SK-N-SH treated with all-trans-retinoic acid at 6 μM for 48 hours (cell line): ENCODE results near the gene LAMA3.

Experiments
- ATAC-seq: fragments of 200-7000 bp; cut with Tn5 transposase; 3 replicates; pipeline ENCODE4 v1.9.1; 2020; ENCODE audit warnings: mild to moderate bottlenecking, moderate library complexity
- BACH2 ChIP-seq: fragments of 250-450 bp; sonication (Bioruptor Pico); IDR thresholded peaks from 2 replicates; pipeline ENCODE4 v1.9.0; 2021; ENCODE audit warnings: mild to moderate bottlenecking, borderline replicate concordance
- CREB5 ChIP-seq: fragments of 250-450 bp; sonication (Bioruptor Pico); IDR thresholded peaks from 2 replicates; pipeline ENCODE4 v1.5.1; 2020; ENCODE audit warnings: low read depth, mild to moderate bottlenecking, moderate library complexity
- CSDC2 ChIP-seq: fragments of 250-450 bp; sonication (Bioruptor Pico); IDR thresholded peaks from 2 replicates; pipeline ENCODE4 v1.5.0; 2020; ENCODE audit warnings: mild to moderate bottlenecking, moderate library complexity
- CSRNP3 ChIP-seq: fragments of 250-450 bp; sonication (Bioruptor Pico); IDR thresholded peaks from 2 replicates; pipeline ENCODE4 v1.5.1; 2021; ENCODE audit warnings: mild to moderate bottlenecking, moderate library complexity
- ESRRG ChIP-seq: fragments of 250-450 bp; sonication (Bioruptor Pico); IDR thresholded peaks from 2 replicates; pipeline ENCODE4 v1.6.1; 2021; ENCODE audit warnings: mild to moderate bottlenecking
- GLIS3 ChIP-seq: fragments of 250-450 bp; sonication (Bioruptor Pico); IDR thresholded peaks from 2 replicates; pipeline ENCODE4 v1.5.0; 2020; ENCODE audit warnings: mild to moderate bottlenecking, moderate library complexity
- OSR1 ChIP-seq: fragments of 250-450 bp; sonication (Bioruptor Pico); IDR thresholded peaks from 2 replicates; pipeline ENCODE4 v1.8.0; 2022; ENCODE audit warnings: moderate library complexity, mild to moderate bottlenecking, inconsistent platforms
- PATZ1 ChIP-seq: fragments of 250-450 bp; sonication (Bioruptor Pico); IDR thresholded peaks from 2 replicates; pipeline ENCODE4 v1.8.0; 2020; ENCODE audit warnings: mild to moderate bottlenecking, moderate library complexity, borderline replicate concordance
- POU6F1 ChIP-seq: fragments of 250-450 bp; sonication (Bioruptor Pico); IDR thresholded peaks from 2 replicates; pipeline ENCODE4 v1.8.0; 2021; ENCODE audit warnings: low read depth, mild to moderate bottlenecking, moderate library complexity, borderline replicate concordance
- PPARA ChIP-seq: fragments of 250-450 bp; sonication (Bioruptor Pico); IDR thresholded peaks from 2 replicates; pipeline ENCODE4 v1.5.0; 2020; ENCODE audit warnings: mild to moderate bottlenecking, borderline replicate concordance
- RARB ChIP-seq: fragments of 250-450 bp; sonication (Bioruptor Pico); IDR thresholded peaks from 2 replicates; pipeline ENCODE4 v1.8.0; 2021; ENCODE audit warnings: mild to moderate bottlenecking, moderate library complexity
- SNAI2 ChIP-seq: fragments of 250-450 bp; sonication (Bioruptor Pico); IDR thresholded peaks from 2 replicates; pipeline ENCODE4 v1.5.0; 2020; ENCODE audit warnings: mild to moderate bottlenecking, moderate library complexity
- TCF4 ChIP-seq: fragments of 250-450 bp; sonication (Bioruptor Pico); IDR thresholded peaks from 2 replicates; pipeline ENCODE4 v1.8.0; 2021; ENCODE audit warnings: mild to moderate bottlenecking, moderate library complexity, borderline replicate concordance
- TOX ChIP-seq: fragments of 250-450 bp; sonication (Bioruptor Pico); IDR thresholded peaks from 2 replicates; pipeline ENCODE4 v1.8.0; 2021; ENCODE audit warnings: mild to moderate bottlenecking, moderate library complexity, borderline replicate concordance
- ZC3H10 ChIP-seq: fragments of 250-450 bp; sonication (Bioruptor Pico); IDR thresholded peaks from 2 replicates; pipeline ENCODE4 v1.5.1; 2021; ENCODE audit warnings: mild to moderate bottlenecking, moderate library complexity
- ZFP3 ChIP-seq: fragments of 250-450 bp; sonication (Bioruptor Pico); IDR thresholded peaks from 2 replicates; pipeline ENCODE4 v1.5.0; 2020; ENCODE audit warnings: mild to moderate bottlenecking, moderate library complexity
- ZFP30 ChIP-seq: fragments of 450-650 bp; formaldehyde crosslinking; IDR thresholded peaks from 2 replicates; pipeline ENCODE4 v1.5.0; 2022; ENCODE audit warnings: mild to moderate bottlenecking, moderate library complexity
- ZNF565 ChIP-seq: fragments of 450-650 bp; formaldehyde crosslinking; conservative IDR thresholded peaks from 2 replicates; pipeline ENCODE4 v1.5.0; 2020; ENCODE audit warnings: low read depth, mild to moderate bottlenecking, moderate library complexity
- ZNF70 ChIP-seq: fragments of 450-650 bp; formaldehyde crosslinking; IDR thresholded peaks from 2 replicates; pipeline ENCODE4 v1.5.0; 2020; ENCODE audit warnings: mild to moderate bottlenecking, moderate library complexity
- ZNF8 ChIP-seq: fragments of 450-650 bp; formaldehyde crosslinking; IDR thresholded peaks from 2 replicates; pipeline ENCODE4 v1.5.0; 2020; ENCODE audit warnings: mild to moderate bottlenecking, moderate library complexity

LAMA3 gene

GRCh38 chr18:23870676-23871380 is 181.6 kb downstream of the LAMA3 start:
- no peak for ATAC-seq
- TF ChIP-seq PATZ1 (no peak), POU6F1 (CRISPR knock-in tag) (no peak), BACH2 (CRISPR knock-in tag) (no peak), SNAI2 (no peak), TOX (CRISPR knock-in tag) (no peak), TCF4 (no peak), ZNF565 (no peak), PPARA (CRISPR knock-in tag) (no peak), ESRRG (CRISPR knock-in tag) (no peak), CSRNP3 (no peak), ZNF70 (no peak), GLIS3 (no peak)
- TF ChIP-seq, all 23 proteins: peak for 0

GRCh38 chr18:23871410-23871809 is 182.2 kb downstream of the LAMA3 start:
- ATAC-seq, result peak; percentile 71
- no peak for TF ChIP-seq PATZ1
- no peak for TF ChIP-seq ZFP30 (CRISPR knock-in tag)

- no peak for TF ChIP-seq ESRRG (CRISPR knock-in tag)
- no peak for TF ChIP-seq ZFP3 (CRISPR knock-in tag)
Measured at GRCh38 chr18:23872701-23873550, 183.7 kb downstream of the LAMA3 start.

GRCh38 chr18:23875966-23876895 is 187.0 kb downstream of the LAMA3 start:
- no peak for TF ChIP-seq ZNF565
- no peak for TF ChIP-seq CREB5 (CRISPR knock-in tag)
- TF ChIP-seq POU6F1 (CRISPR knock-in tag), result no peak
- TF ChIP-seq PATZ1, result no peak
- TF ChIP-seq BACH2 (CRISPR knock-in tag), result no peak
- no peak for TF ChIP-seq GLIS3
- no peak for TF ChIP-seq TOX (CRISPR knock-in tag)
- no peak for TF ChIP-seq PPARA (CRISPR knock-in tag)
- TF ChIP-seq ZC3H10 (CRISPR knock-in tag), result no peak
- no peak for TF ChIP-seq ZNF8 (CRISPR knock-in tag)
- TF ChIP-seq ZFP3 (CRISPR knock-in tag), result no peak
- no peak for TF ChIP-seq TCF4
- no peak for TF ChIP-seq OSR1 (CRISPR knock-in tag)
- TF ChIP-seq CSDC2 (CRISPR knock-in tag), result no peak
- TF ChIP-seq SNAI2, result no peak
- no peak for TF ChIP-seq RARB
- TF ChIP-seq, all 23 proteins: peak for 0
- no peak for ATAC-seq

More at GRCh38 chr18:23872701-23873550, 183.7 kb downstream of the LAMA3 start:
- ATAC-seq, result no peak
